ENCODE results near the gene GLI2. TPM values are rescaled to one million over a fixed set of nuclear protein-coding genes. Genes with fewer than 3 reads are reported as not detected.

Gene GLI2
- total and polyA plus RNA-seq, 8 donors, result 8.5 to 26.1 (median 18.4) TPM

GRCh38 chr2:120691410-120691809 lies 44.3 kb upstream of the GLI2 start:
- Histone ChIP-seq H3K9me3 (no peaks in the 10 kb centered on the region), H3K27me3 (peaks cover 15 to 56% of the 10 kb centered on the region in 2 donors), H3K27ac (no peak overlapping the region), H3K4me1 (peaks cover 0 to 4% of the 10 kb centered on the region in 2 donors), H3K36me3 (no peaks in the 10 kb centered on the region), H3K4me3 (no peak overlapping the region)
- intact Hi-C loops (cut with DNase I), result loop anchor here (5.0 to 10.0 kb wide), 2 partner anchors 381 to 383 kb away; no protein-coding TSS in a partner anchor
- ATAC-seq (no peak), DNase-seq (no peak)
- TF ChIP-seq CTCF (IDR thresholded peaks at IDR 0.05), result no peak

- peaks cover 0 to 4% of the 10 kb centered on the region in 2 donors for H3K4me1 ChIP-seq
- ATAC-seq (no peak), DNase-seq (no peak)
- peaks cover 15 to 64% of the 10 kb centered on the region in 2 donors for H3K27me3 ChIP-seq
- no peak overlapping the region for H3K4me3 ChIP-seq
- intact Hi-C loops (cut with DNase I), result loop anchor here (5.0 to 10.0 kb wide), 2 partner anchors 380 to 382 kb away; no protein-coding TSS in a partner anchor
- TF ChIP-seq CTCF (IDR thresholded peaks at IDR 0.05), result no peak
- no peaks in the 10 kb centered on the region for H3K9me3 ChIP-seq
- H3K36me3 ChIP-seq, result no peaks in the 10 kb centered on the region
- no peak overlapping the region for H3K27ac ChIP-seq
Observed at GRCh38 chr2:120692691-120693090, 43.0 kb upstream of the GLI2 start.

GRCh38 chr2:120693121-120693520 lies 42.5 kb upstream of the GLI2 start:
- Histone ChIP-seq H3K9me3 (no peaks in the 10 kb centered on the region), H3K36me3 (no peaks in the 10 kb centered on the region), H3K27ac (no peak overlapping the region), H3K4me3 (no peak overlapping the region), H3K4me1 (peaks cover 0 to 4% of the 10 kb centered on the region in 2 donors), H3K27me3 (peaks cover 15 to 69% of the 10 kb centered on the region in 2 donors)
- TF ChIP-seq CTCF (IDR thresholded peaks at IDR 0.05), result no peak
- ATAC-seq (no peak), DNase-seq (no peak)
- intact Hi-C loops (cut with DNase I), result loop anchor here (5.0 to 10.0 kb wide), 2 partner anchors 379 to 382 kb away; no protein-coding TSS in a partner anchor

GRCh38 chr2:120694034-120694433 lies 41.6 kb upstream of the GLI2 start:
- H3K9me3 ChIP-seq, result no peaks in the 10 kb centered on the region
- no peak for TF ChIP-seq CTCF (IDR thresholded peaks at IDR 0.05)
- H3K4me1 ChIP-seq, result peaks cover 0 to 4% of the 10 kb centered on the region in 2 donors
- DNase-seq (no peak), ATAC-seq (no peak)
- no peak overlapping the region for H3K4me3 ChIP-seq
- intact Hi-C loops (cut with DNase I), result loop anchor here (5.0 to 10.0 kb wide), 2 partner anchors 378 to 381 kb away; no protein-coding TSS in a partner anchor
- H3K36me3 ChIP-seq, result no peaks in the 10 kb centered on the region
- peaks cover 15 to 69% of the 10 kb centered on the region in 2 donors for H3K27me3 ChIP-seq
- no peak overlapping the region for H3K27ac ChIP-seq

- Histone ChIP-seq H3K27ac (no peak overlapping the region), H3K4me3 (no peak overlapping the region), H3K36me3 (no peaks in the 10 kb centered on the region), H3K9me3 (no peaks in the 10 kb centered on the region), H3K4me1 (peaks cover 0 to 4% of the 10 kb centered on the region in 2 donors), H3K27me3 (peaks cover 15 to 71% of the 10 kb centered on the region in 2 donors)
- no peak for TF ChIP-seq CTCF (IDR thresholded peaks at IDR 0.05)
- ATAC-seq, result no peak
- DNase-seq, result no peak
- intact Hi-C loops (cut with DNase I), result loop anchor here in 1 of 2 donors (10.0 kb wide), 1 partner anchor 377 kb away; no protein-coding TSS in a partner anchor
Observed at GRCh38 chr2:120697471-120697870, 38.2 kb upstream of the GLI2 start.

Data from left lung (tissue), 10 donors.